AG09319 (cell line): ENCODE measurements around the gene CTNNA3.

Experiments
- DNase-seq: peaks from one replicate; pipeline ENCODE4 v3.0.0-alpha.2; 2010; ENCODE audit warnings: low read depth; ENCODE audit errors: extremely low read depth
- TF ChIP-seq, protein P1 (sequence below): IDR thresholded peaks from 2 replicates; pipeline ENCODE4 v1.5.1; 2011; ENCODE audit warnings: low read depth, mild to moderate bottlenecking, inconsistent platforms, low read length, moderate library complexity

The CTNNA3 gene

GRCh38 chr10:67088036-67088435 lies 608.0 kb downstream of the CTNNA3 start:
- no peak for DNase-seq
- TF ChIP-seq, protein P1, sequence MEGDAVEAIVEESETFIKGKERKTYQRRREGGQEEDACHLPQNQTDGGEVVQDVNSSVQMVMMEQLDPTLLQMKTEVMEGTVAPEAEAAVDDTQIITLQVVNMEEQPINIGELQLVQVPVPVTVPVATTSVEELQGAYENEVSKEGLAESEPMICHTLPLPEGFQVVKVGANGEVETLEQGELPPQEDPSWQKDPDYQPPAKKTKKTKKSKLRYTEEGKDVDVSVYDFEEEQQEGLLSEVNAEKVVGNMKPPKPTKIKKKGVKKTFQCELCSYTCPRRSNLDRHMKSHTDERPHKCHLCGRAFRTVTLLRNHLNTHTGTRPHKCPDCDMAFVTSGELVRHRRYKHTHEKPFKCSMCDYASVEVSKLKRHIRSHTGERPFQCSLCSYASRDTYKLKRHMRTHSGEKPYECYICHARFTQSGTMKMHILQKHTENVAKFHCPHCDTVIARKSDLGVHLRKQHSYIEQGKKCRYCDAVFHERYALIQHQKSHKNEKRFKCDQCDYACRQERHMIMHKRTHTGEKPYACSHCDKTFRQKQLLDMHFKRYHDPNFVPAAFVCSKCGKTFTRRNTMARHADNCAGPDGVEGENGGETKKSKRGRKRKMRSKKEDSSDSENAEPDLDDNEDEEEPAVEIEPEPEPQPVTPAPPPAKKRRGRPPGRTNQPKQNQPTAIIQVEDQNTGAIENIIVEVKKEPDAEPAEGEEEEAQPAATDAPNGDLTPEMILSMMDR: no peak

DNA sequence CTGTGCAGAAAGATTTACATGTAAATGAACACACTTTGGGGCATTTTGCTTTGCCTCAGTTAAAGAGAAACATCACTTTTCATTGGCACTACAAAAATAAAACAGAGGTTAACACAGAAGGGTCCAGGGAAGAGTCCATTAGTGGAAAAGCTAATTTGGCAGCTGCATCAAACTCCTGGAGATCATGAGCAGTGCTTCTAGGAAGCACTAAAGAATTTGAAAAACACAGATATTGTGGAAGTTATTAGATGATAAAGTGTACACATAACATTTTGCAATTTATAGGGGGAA lies 608.9 kb downstream of the CTNNA3 start:
- TF ChIP-seq, protein P1: no peak
- DNase-seq: no peak

DNA sequence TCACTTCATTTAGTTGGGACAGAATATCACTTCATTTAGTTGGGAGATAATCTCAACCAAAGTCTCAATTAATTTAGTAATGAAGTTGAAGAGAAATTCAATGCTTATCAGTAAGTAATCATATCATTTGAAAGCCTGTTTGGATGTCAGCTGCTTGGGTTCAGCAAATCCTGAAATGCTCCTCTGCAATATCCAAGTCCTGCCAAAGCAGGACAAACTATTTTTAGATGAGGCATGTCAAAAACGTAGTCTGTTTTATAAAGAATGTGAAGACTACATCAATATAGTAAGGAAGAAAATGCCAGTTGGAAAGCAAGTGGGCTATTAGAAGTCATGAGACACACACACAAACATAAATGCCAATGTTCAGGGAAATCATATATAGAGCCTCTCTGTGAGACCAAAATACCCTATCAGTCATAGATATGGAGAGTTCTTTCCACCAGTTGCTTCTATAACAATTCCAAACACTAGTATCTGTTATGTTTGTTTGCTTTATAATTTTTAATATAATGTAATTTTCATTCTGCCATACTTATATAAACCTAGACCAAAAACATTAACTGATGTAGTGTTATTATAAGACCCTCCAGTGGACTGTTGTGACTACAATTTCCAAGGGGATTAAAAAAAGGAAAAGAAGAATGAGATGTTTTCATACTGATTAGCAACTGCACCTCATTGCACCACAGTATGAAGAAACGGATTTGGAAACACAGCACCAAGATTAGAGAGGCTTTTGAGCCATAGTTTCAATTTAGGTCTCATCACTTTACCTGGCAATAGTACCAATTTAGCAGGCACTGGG lies 609.5 kb downstream of the CTNNA3 start:
- TF ChIP-seq, protein P1: no peak

DNA sequence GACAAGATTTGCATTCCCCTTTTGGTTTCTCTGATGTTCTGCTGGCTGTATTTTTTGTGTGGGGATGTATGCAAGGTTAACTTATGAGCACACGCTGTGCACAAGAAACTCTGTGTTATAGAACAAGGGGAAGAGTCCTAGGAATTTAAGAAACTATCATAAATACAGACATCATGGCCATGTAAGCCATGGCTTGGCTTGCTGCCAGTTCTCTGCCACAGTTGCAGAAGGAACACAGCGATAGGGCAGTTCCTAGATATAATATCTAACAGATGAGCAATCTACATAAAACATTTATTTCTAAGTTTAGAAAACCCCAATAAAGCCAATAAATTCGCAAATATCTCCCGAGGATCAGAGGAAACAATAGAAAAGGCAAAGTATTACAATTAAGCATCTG lies 616.9 kb downstream of the CTNNA3 start:
- TF ChIP-seq, protein P1: no peak
- no peak for DNase-seq

More for the DNA sequence above, 609.5 kb downstream of the CTNNA3 start:
- DNase-seq: no peak

- DNase-seq: no peak
- TF ChIP-seq, protein P1: no peak
Measured at GRCh38 chr10:67077376-67077775, 618.6 kb downstream of the CTNNA3 start.

DNA sequence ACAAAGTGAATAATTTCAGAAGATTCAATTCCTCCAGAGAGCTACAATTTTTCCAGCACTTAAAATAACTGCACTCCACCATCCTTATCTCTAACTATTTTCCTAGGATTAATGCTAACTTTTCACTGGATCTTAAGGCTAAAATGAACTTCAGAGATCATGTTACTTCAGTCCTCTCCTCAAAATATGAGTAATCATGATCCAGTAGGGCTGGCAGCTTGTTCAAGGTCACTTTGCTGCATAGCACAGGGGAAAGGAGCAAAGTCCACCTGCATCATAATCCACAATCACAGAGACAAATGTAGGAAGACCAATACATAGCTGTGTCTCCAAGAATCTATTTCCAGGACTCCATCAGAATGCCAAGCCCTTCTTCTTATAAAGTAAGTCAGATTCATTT lies 619.9 kb downstream of the CTNNA3 start:
- TF ChIP-seq, protein P1: no peak
- DNase-seq: no peak

- TF ChIP-seq, protein P1: no peak
- no peak for DNase-seq
Measured at GRCh38 chr10:67075491-67075971, 620.5 kb downstream of the CTNNA3 start.
